GM10266 (cell line): Measurements from ENCODE around the gene NSUN2.
A peak's percentile ranks its signal among the peaks of the same experiment; 100 is the strongest.
"Not testable (repeated sequence)": the region's sequence is repeated elsewhere in the genome, so short reads cannot be mapped to it uniquely, and the experiment has no call there.

Source experiments
- DNase-seq: peaks from one replicate; pipeline ENCODE4 v3.0.0; 2012; ENCODE audit errors: extremely low spot score
- TF ChIP-seq, protein P1 (sequence below): IDR thresholded peaks from 2 replicates; pipeline ENCODE4 v1.5.1; 2012; ENCODE audit warnings: mild to moderate bottlenecking, low read depth; ENCODE audit not compliant: control insufficient read depth, insufficient read depth; ENCODE audit errors: missing control alignments

The NSUN2 gene

DNA sequence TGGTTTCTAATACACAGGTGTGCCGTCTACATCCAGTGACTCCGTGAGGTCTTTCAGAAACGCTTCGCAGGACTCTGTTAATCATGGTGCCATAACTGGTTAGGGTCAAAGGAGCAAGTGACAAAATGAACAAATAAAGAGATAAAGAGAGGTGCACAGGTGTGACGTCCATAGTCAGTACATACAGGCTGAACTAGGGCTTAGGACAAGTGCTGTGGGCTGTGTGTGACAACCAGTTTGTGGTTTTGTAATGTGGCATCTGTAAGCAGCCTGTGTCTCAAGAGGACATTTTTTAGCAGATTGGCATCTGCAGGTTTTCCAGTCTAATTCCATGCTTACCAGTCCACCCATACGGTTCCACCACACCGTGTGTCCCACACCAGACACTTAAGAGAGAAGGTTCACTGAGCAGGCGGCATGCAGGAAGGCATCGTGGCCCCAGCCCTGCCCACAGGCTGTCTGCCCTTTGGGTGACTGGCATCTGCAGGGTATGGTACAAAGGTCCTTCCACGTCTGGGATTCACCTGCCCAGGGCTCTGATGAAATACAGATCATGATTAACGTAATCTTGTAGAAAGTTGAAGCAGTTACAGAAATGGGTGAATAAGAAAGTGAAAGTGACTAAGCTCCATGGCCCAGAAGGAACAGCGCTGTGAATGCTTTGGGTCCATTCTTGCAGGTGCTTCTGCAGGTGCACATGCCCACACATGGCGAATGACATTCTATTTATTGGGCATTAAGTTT lies 27.3 kb upstream of the NSUN2 start:
- TF ChIP-seq, protein P1, sequence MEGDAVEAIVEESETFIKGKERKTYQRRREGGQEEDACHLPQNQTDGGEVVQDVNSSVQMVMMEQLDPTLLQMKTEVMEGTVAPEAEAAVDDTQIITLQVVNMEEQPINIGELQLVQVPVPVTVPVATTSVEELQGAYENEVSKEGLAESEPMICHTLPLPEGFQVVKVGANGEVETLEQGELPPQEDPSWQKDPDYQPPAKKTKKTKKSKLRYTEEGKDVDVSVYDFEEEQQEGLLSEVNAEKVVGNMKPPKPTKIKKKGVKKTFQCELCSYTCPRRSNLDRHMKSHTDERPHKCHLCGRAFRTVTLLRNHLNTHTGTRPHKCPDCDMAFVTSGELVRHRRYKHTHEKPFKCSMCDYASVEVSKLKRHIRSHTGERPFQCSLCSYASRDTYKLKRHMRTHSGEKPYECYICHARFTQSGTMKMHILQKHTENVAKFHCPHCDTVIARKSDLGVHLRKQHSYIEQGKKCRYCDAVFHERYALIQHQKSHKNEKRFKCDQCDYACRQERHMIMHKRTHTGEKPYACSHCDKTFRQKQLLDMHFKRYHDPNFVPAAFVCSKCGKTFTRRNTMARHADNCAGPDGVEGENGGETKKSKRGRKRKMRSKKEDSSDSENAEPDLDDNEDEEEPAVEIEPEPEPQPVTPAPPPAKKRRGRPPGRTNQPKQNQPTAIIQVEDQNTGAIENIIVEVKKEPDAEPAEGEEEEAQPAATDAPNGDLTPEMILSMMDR, result no peak
- peak; percentile 53 for DNase-seq

DNA sequence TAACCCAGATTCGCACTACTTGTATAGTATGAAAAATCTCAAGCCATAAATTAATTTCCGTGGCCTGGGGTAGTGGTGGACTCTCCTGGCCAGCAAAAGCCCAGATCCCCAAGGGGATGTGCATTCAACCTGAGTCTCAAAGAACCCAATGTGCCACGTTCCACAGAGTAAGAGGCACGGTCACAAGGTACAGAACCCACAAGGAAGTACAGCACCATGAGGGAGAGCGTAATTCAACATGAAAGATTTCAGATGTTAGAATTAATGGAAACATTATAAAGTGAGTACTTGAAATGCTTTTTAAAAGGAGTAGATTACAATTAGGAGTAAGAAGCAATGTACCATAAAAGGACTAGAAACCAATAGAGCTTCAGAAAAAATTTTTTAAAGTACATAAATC lies 23.8 kb upstream of the NSUN2 start:
- DNase-seq, result no peak
- TF ChIP-seq, protein P1, result no peak

DNA sequence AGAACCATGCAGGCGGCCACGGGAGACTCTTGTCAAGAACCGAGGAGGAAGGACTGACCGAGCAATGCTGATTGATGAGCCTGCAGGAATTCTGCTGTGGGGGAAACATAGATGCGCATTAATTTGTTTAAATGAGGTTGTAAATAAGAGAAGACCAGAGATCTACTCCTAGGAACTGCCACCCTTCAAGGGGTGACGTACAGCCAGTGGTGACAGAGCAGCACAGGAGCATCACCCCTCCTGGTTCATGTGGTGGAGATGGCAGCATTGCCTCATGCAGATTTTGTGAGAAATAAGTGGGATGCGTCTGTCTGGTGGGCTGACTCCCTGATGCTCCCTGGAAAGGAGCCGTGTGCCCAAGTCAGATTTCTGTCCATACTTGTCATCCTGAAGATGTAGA lies 22.6 kb upstream of the NSUN2 start:
- TF ChIP-seq, protein P1, result no peak
- DNase-seq, result no peak

DNA sequence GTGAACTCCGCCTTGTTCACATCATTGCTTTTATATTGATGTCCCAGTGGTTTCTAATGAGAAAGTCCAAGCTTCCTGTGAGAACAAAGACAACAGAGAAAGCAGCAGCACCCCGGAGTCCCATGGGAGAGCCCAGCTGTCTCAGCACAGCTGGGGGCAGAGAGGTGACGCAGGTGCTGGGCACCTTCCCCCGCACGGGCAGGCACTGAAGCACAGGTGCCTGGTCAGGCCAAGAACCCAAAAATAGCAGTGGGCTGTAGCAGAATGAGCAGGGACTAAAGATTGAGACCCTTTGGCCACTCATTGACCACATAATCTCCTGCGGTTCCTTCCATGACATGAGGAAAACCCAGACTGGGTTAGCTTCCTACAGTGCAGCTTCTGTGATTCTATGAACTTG lies 19.2 kb upstream of the NSUN2 start:
- TF ChIP-seq, protein P1, result no peak
- peak; percentile 32 for DNase-seq

DNA sequence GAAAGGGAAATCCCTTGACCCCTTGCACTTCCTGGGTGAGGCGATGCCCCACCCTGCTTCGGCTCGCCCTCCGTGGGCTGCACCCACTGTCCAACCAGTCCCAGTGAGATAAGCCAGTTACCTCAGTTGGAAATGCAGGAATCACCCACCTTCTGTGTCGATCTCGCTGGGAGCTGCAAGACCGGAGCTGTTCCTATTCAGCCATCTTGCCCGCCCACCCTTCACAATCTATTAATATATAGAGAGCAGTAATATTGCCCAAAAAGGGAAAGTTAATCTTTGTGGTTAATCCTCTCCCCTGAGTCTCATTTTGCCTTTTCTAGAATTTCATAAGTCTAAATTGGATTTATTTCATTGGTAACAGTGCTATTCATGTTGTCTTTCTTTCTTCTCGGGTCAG lies 16.8 kb upstream of the NSUN2 start:
- TF ChIP-seq, protein P1, result no peak
- DNase-seq, result no peak

DNA sequence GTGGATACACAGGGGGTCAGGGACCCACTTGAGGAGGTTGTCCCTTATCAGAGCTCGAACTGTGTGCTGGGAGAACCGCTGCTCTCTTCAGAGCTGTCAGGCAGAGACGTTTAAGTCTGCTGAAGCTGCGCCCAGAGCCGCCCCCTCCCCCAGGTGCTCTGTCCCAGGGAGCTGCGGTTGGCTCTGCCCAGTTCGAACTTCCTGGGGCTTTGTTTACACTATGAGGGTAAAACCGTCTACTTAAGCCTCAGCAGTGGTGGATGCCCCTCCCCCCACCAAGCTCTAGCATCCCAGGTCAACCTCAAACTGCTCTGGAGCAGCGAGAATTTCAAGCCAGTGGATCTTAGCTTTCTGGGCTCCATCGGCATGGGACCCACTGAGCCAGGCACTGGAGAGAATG lies 16.3 kb upstream of the NSUN2 start:
- no peak for DNase-seq
- TF ChIP-seq, protein P1, result no peak

DNA sequence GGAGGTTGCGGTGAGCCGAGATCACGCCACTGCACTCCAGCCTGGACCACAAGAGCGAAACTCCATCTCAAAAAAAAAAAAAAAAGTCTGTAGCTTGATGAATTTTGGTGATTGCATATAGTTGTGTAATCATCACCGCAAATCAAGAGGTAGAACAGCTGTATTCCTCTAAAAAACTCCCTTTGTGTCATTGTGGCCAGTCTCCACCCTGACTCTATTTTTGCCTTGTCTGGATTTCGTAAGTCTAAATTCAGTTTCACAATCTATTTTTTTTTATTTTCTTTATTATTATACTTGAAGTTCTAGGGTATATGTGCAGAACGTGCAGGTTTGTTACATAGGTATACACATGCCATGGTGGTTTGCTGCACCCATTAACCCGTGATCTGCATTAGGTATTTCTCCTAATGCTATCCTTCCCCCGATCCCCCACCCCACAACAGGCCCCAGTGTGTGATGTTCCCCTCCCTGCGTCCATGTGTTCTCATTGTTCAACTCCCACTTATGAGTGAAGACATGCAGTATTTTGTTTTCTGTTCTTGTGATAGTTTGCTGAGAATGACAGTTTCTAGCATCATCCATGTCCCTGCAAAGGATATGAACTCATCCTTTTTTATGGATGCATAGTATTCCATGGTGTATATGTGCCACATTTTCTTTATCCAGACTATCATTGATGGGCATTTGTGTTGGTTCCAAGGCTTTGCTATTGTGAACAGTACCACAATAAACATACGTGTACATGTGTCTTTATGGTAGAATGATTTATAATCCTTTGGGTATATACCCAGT lies 12.9 kb upstream of the NSUN2 start:
- DNase-seq, result not testable (repeated sequence)

DNA sequence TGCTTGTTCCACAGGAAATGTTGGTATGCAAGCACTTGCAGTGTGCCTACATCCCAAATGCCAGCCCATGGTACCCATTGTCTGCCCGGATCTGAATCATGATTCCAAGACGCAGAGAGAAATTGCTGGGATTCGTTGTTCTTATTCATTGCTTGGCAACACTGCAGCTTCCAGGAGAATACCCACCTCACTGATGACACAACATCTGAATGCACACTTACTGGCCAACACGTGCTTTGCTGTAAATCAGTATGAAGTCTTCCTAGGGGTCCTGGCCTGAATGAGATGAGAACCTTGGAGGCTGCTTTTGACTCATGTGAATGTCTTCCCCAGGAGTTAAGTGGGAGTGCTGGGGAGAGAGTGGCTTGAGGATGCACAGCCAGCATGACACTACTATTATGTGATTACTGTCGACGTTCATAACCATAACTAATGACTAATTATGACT lies 12.0 kb upstream of the NSUN2 start:
- DNase-seq, result no peak
- TF ChIP-seq, protein P1, result no peak
